CD4-positive, CD25-positive, alpha-beta regulatory T cell (primary cell): ENCODE measurements around the gene CCDC32. TPM values are rescaled to one million over a fixed set of nuclear protein-coding genes. Genes with fewer than 3 reads are reported as not detected.

Experiments used
- ATAC-seq, 2 donors: fragments of 150-1000 bp; cut with Tn5 transposase; one replicate each; pipeline ENCODE4 v1.10.0; 2021; ENCODE audit warnings: low read depth in 2 of 2, moderate number of reproducible peaks in 2 of 2, moderate library complexity in 1 of 2
- DNase-seq, 3 donors: peaks; one replicate each; pipeline versions ENCODE4 v3.0.0 to v3.0.0-alpha.2; 2012 to 2022; ENCODE audit warnings: mixed read lengths in 1 of 3
- H3K27ac ChIP-seq: one replicate; pipeline ENCODE4 v1.7.0; 2013; ENCODE audit warnings: mild to moderate bottlenecking, low read length; ENCODE audit not compliant: insufficient read depth, poor library complexity, severe bottlenecking
- H3K27me3 ChIP-seq: one replicate; pipeline ENCODE4 v1.7.0; 2013; ENCODE audit warnings: low read length; ENCODE audit not compliant: control insufficient read depth, insufficient read depth
- H3K36me3 ChIP-seq: one replicate; pipeline ENCODE4 v1.7.0; 2013; ENCODE audit warnings: mild to moderate bottlenecking, low read length, moderate library complexity; ENCODE audit not compliant: control insufficient read depth, insufficient read depth
- H3K4me1 ChIP-seq: 2 replicates; pipeline ENCODE4 v1.7.0; 2013; ENCODE audit warnings: mild to moderate bottlenecking, low read length; ENCODE audit not compliant: insufficient read depth, control insufficient read depth, poor library complexity, severe bottlenecking
- H3K4me3 ChIP-seq: one replicate; pipeline ENCODE4 v1.7.0; 2013; ENCODE audit warnings: low read depth, mild to moderate bottlenecking, low read length, moderate library complexity
- H3K9me3 ChIP-seq, 2 experiments: 1 replicate in 1 of 2; 2 replicates in 1 of 2; pipeline ENCODE4 v1.7.0; 2013; ENCODE audit warnings: low read length in 2 of 2, mild to moderate bottlenecking in 1 of 2, moderate library complexity in 1 of 2; ENCODE audit not compliant: control insufficient read depth in 2 of 2
- H3K27ac Mint-ChIP-seq, 3 donors: one replicate each; pipeline ENCODE4 v1.8.0; 2020 to 2022; ENCODE audit warnings: mild to moderate bottlenecking in 3 of 3, mixed read lengths in 3 of 3, moderate library complexity in 2 of 3
- H3K27me3 Mint-ChIP-seq: one replicate; pipeline ENCODE4 v1.8.0; 2022; ENCODE audit warnings: mild to moderate bottlenecking, mixed read lengths
- H3K36me3 Mint-ChIP-seq: one replicate; pipeline ENCODE4 v1.8.0; 2020; ENCODE audit warnings: mixed read lengths
- H3K4me1 Mint-ChIP-seq, 4 donors: one replicate each; pipeline ENCODE4 v1.8.0; 2020 to 2022; ENCODE audit warnings: mixed read lengths in 4 of 4, mild to moderate bottlenecking in 1 of 4
- H3K4me3 Mint-ChIP-seq, 4 donors: one replicate each; pipeline ENCODE4 v1.8.0; 2020 to 2022; ENCODE audit warnings: mild to moderate bottlenecking in 4 of 4, mixed read lengths in 4 of 4, moderate library complexity in 3 of 4
- H3K9me3 Mint-ChIP-seq, 7 donors: one replicate each; pipeline ENCODE4 v1.8.0; 2020 to 2022; ENCODE audit warnings: mixed read lengths in 7 of 7, mild to moderate bottlenecking in 3 of 7, moderate library complexity in 2 of 7
- polyA plus RNA-seq, 4 donors: library from polyadenylated mRNA; unstranded; fragments of 300-500 nt; fragmentation: Illumina TruSeq; gene quantifications; one replicate each; pipeline ENCODE4 v1.2.3, GENCODE V29; 2021
- total RNA-seq: library from RNA; stranded (reverse); gene quantifications from one replicate; pipeline ENCODE4 v1.2.3, GENCODE V29; 2022

CCDC32 gene
- total RNA-seq = 30.6 TPM
- polyA plus RNA-seq = 10 to 100 TPM; 49.7 to 57.2 (median 53.9) TPM

GRCh38 chr15:40564591-40565332 lies at the start of gene CCDC32:
Gene CCDC32 (minus strand): TSS chr15:40565042. CDS start chr15:40563015, 2,027 bp downstream.
- H3K27ac ChIP-seq = peak within 1 kb of the TSS; percentile 93
- peaks cover 16% of the 10 kb centered on the region for H3K27me3 Mint-ChIP-seq
- peaks cover 41% of the 10 kb centered on the region for H3K4me1 ChIP-seq
- H3K4me3 ChIP-seq = peak within 1 kb of the TSS; percentile 97
- H3K27me3 ChIP-seq = no peaks in the 10 kb centered on the region
- no peaks in the 10 kb centered on the region for H3K9me3 ChIP-seq
- no peaks in the 10 kb centered on the region for H3K36me3 ChIP-seq
- peak within 1 kb of the TSS; percentile 70 to 98 (median 97) for H3K27ac Mint-ChIP-seq
- peaks cover 5% of the 10 kb centered on the region for H3K36me3 Mint-ChIP-seq
- ATAC-seq (peak; percentile 94 to 97), DNase-seq (peak; percentile 96 to 98 (median 96))
- H3K9me3 Mint-ChIP-seq = peaks cover 0 to 1% (median 0%) of the 10 kb centered on the region in 7 donors
- peaks cover 13 to 61% (median 36%) of the 10 kb centered on the region in 4 donors for H3K4me1 Mint-ChIP-seq
- H3K4me3 Mint-ChIP-seq = peak within 1 kb of the TSS; percentile 87 to 97 (median 96)

- no peaks in the 10 kb centered on the region for H3K4me1 ChIP-seq
- H3K4me3 ChIP-seq = no peak overlapping the region
- ATAC-seq (no peak), DNase-seq (no peak)
- Mint-ChIP-seq H3K27me3 (no peaks in the 10 kb centered on the region), H3K4me1 (peaks cover 0 to 4% (median 3%) of the 10 kb centered on the region in 4 donors), H3K36me3 (no peaks in the 10 kb centered on the region), H3K9me3 (peaks cover 0 to 1% (median 0%) of the 10 kb centered on the region in 7 donors), H3K4me3 (no peak overlapping the region), H3K27ac (no peak overlapping the region)
- H3K9me3 ChIP-seq = no peaks in the 10 kb centered on the region
- H3K27ac ChIP-seq = no peak overlapping the region
- no peaks in the 10 kb centered on the region for H3K27me3 ChIP-seq
- H3K36me3 ChIP-seq = no peaks in the 10 kb centered on the region
Measured at GRCh38 chr15:40613080-40613479, 48.2 kb upstream of the CCDC32 start.

- Histone ChIP-seq H3K27me3 (no peaks in the 10 kb centered on the region), H3K36me3 (no peaks in the 10 kb centered on the region), H3K4me1 (peaks cover 5% of the 10 kb centered on the region), H3K27ac (no peak overlapping the region), H3K4me3 (no peak overlapping the region), H3K9me3 (no peaks in the 10 kb centered on the region)
- ATAC-seq (no peak), DNase-seq (no peak)
- H3K9me3 Mint-ChIP-seq = no peaks in the 10 kb centered on the region
- peaks cover 0 to 17% (median 8%) of the 10 kb centered on the region in 4 donors for H3K4me1 Mint-ChIP-seq
- H3K36me3 Mint-ChIP-seq = no peaks in the 10 kb centered on the region
- H3K4me3 Mint-ChIP-seq = no peak overlapping the region
- no peaks in the 10 kb centered on the region for H3K27me3 Mint-ChIP-seq
- no peak overlapping the region for H3K27ac Mint-ChIP-seq
Measured at GRCh38 chr15:40603935-40604334, 39.1 kb upstream of the CCDC32 start.

- peak overlapping the region in 1 of 3 donors; percentile 37 for H3K27ac Mint-ChIP-seq
- no peak for ATAC-seq
Measured at GRCh38 chr15:40600956-40601355, 36.1 kb upstream of the CCDC32 start.

GRCh38 chr15:40598672-40599071 lies 33.8 kb upstream of the CCDC32 start:
- Mint-ChIP-seq H3K27ac (no peak overlapping the region), H3K4me1 (peaks cover 3 to 23% (median 17%) of the 10 kb centered on the region in 4 donors), H3K4me3 (no peak overlapping the region), H3K27me3 (peaks cover 3% of the 10 kb centered on the region), H3K36me3 (no peaks in the 10 kb centered on the region), H3K9me3 (no peaks in the 10 kb centered on the region)
- H3K27me3 ChIP-seq = no peaks in the 10 kb centered on the region
- H3K27ac ChIP-seq = no peak overlapping the region
- ATAC-seq = no peak
- no peaks in the 10 kb centered on the region for H3K9me3 ChIP-seq
- H3K4me3 ChIP-seq = no peak overlapping the region
- no peak for DNase-seq
- no peaks in the 10 kb centered on the region for H3K36me3 ChIP-seq
- peaks cover 14% of the 10 kb centered on the region for H3K4me1 ChIP-seq

More at GRCh38 chr15:40600956-40601355, 36.1 kb upstream of the CCDC32 start:
- H3K27ac ChIP-seq = no peak overlapping the region
- no peak overlapping the region for H3K4me3 ChIP-seq
- no peaks in the 10 kb centered on the region for H3K9me3 Mint-ChIP-seq
- H3K4me3 Mint-ChIP-seq = no peak overlapping the region
- no peaks in the 10 kb centered on the region for H3K9me3 ChIP-seq
- peaks cover 6% of the 10 kb centered on the region for H3K4me1 ChIP-seq
- H3K27me3 ChIP-seq = no peaks in the 10 kb centered on the region
- peaks cover 0 to 15% (median 8%) of the 10 kb centered on the region in 4 donors for H3K4me1 Mint-ChIP-seq
- no peak for DNase-seq
- H3K36me3 ChIP-seq = no peaks in the 10 kb centered on the region
- no peaks in the 10 kb centered on the region for H3K27me3 Mint-ChIP-seq
- no peaks in the 10 kb centered on the region for H3K36me3 Mint-ChIP-seq

GRCh38 chr15:40598126-40598525 lies 33.3 kb upstream of the CCDC32 start:
- Histone ChIP-seq H3K9me3 (no peaks in the 10 kb centered on the region), H3K27me3 (no peaks in the 10 kb centered on the region), H3K4me3 (no peak overlapping the region), H3K4me1 (peaks cover 17% of the 10 kb centered on the region), H3K36me3 (no peaks in the 10 kb centered on the region), H3K27ac (no peak overlapping the region)
- Mint-ChIP-seq H3K27ac (no peak overlapping the region), H3K4me1 (peaks cover 5 to 28% (median 20%) of the 10 kb centered on the region in 4 donors), H3K4me3 (no peak overlapping the region), H3K27me3 (peaks cover 9% of the 10 kb centered on the region), H3K9me3 (no peaks in the 10 kb centered on the region), H3K36me3 (no peaks in the 10 kb centered on the region)
- DNase-seq = no peak
- ATAC-seq = no peak

GRCh38 chr15:40597024-40597423 lies 32.2 kb upstream of the CCDC32 start:
- peaks cover 10% of the 10 kb centered on the region for H3K27me3 Mint-ChIP-seq
- Histone ChIP-seq H3K4me3 (no peak overlapping the region), H3K27me3 (no peaks in the 10 kb centered on the region), H3K36me3 (no peaks in the 10 kb centered on the region), H3K4me1 (peaks cover 23% of the 10 kb centered on the region), H3K27ac (no peak overlapping the region), H3K9me3 (no peaks in the 10 kb centered on the region)
- H3K27ac Mint-ChIP-seq = no peak overlapping the region
- peaks cover 10 to 35% (median 25%) of the 10 kb centered on the region in 4 donors for H3K4me1 Mint-ChIP-seq
- ATAC-seq (no peak), DNase-seq (no peak)
- H3K36me3 Mint-ChIP-seq = no peaks in the 10 kb centered on the region
- peak overlapping the region in 2 of 4 donors; percentile 62 to 64 for H3K4me3 Mint-ChIP-seq
- H3K9me3 Mint-ChIP-seq = no peaks in the 10 kb centered on the region

GRCh38 chr15:40595773-40596172 lies 30.9 kb upstream of the CCDC32 start:
- Mint-ChIP-seq H3K9me3 (no peaks in the 10 kb centered on the region), H3K4me1 (peaks cover 10 to 34% (median 24%) of the 10 kb centered on the region in 4 donors), H3K4me3 (peak overlapping the region in 1 of 4 donors; percentile 68), H3K36me3 (no peaks in the 10 kb centered on the region), H3K27ac (no peak overlapping the region), H3K27me3 (peaks cover 10% of the 10 kb centered on the region)
- Histone ChIP-seq H3K4me3 (no peak overlapping the region), H3K27me3 (no peaks in the 10 kb centered on the region), H3K36me3 (no peaks in the 10 kb centered on the region), H3K27ac (no peak overlapping the region), H3K4me1 (peaks cover 23% of the 10 kb centered on the region), H3K9me3 (no peaks in the 10 kb centered on the region)
- DNase-seq (no peak), ATAC-seq (no peak)
